Kidney (tissue), 14 donors: Measurements from ENCODE around the gene ZSWIM5. TPM values are rescaled to one million over a fixed set of nuclear protein-coding genes. Genes with fewer than 3 reads are reported as not detected.
"Not testable (repeated sequence)": the region's sequence is repeated elsewhere in the genome, so short reads cannot be mapped to it uniquely, and the experiment has no call there.

Experiments
- DNase-seq, 5 donors: peaks; one replicate each; pipeline ENCODE4 v3.0.0-alpha.2; 2013 to 2020
- FAIRE-seq: peaks from 2 replicates; lab custom pipeline; 2012; peaks lifted over from hg19 to GRCh38; lab: Jason Lieb, UNC
- H3K27ac ChIP-seq, 2 donors: one replicate each; pipeline ENCODE4 v1.7.0; 2013; ENCODE audit warnings: low read depth in 2 of 2, low read length in 2 of 2, inconsistent platforms in 1 of 2
- H3K27me3 ChIP-seq: one replicate; pipeline ENCODE4 v1.7.1; 2013; ENCODE audit warnings: low read length, inconsistent platforms; ENCODE audit not compliant: control insufficient read depth, insufficient read depth
- H3K36me3 ChIP-seq, 3 donors: one replicate each; pipeline versions ENCODE4 v1.7.0 to v1.7.1; 2013; ENCODE audit warnings: low read length in 3 of 3, control low read depth in 1 of 3, inconsistent platforms in 1 of 3; ENCODE audit not compliant: insufficient read depth in 3 of 3, control insufficient read depth in 2 of 3
- H3K4me1 ChIP-seq, 3 donors: one replicate each; pipeline versions ENCODE4 v1.7.0 to v1.7.1; 2013; ENCODE audit warnings: low read length in 3 of 3, inconsistent platforms in 1 of 3, low read depth in 1 of 3; ENCODE audit not compliant: control insufficient read depth in 2 of 3, insufficient read depth in 2 of 3
- H3K4me3 ChIP-seq, 3 donors: one replicate each; pipeline versions ENCODE4 v1.7.0 to v1.8.1; 2013; ENCODE audit warnings: low read length in 3 of 3, control low read depth in 1 of 3, inconsistent platforms in 1 of 3
- H3K9ac ChIP-seq, 3 donors: one replicate each; pipeline versions ENCODE4 v1.7.0 to v1.7.1; 2013; ENCODE audit warnings: low read length in 3 of 3, control low read depth in 1 of 3, inconsistent platforms in 1 of 3
- H3K9me3 ChIP-seq, 3 donors: one replicate each; pipeline versions ENCODE4 v1.7.0 to v1.7.1; 2013; ENCODE audit warnings: low read length in 3 of 3, control low read depth in 1 of 3, inconsistent platforms in 1 of 3; ENCODE audit not compliant: control insufficient read depth in 2 of 3, insufficient read depth in 1 of 3
- intact Hi-C: fragments of 100-400 bp; cut with DNase I; formaldehyde crosslinking; loops from one replicate; pipeline ENCODE4 v1.11.1; 2022
- polyA plus RNA-seq: library from polyadenylated mRNA; stranded (reverse); fragments of 350-450 nt; fragmentation: Illumina TruSeq; extraction: RNeasy Lipid Tissue Mini Kit (QIAGEN cat#74804); gene quantifications from one replicate; pipeline ENCODE4 v1.2.3, GENCODE V29; 2014; ENCODE audit warnings: low read depth, low replicate concordance; ENCODE audit not compliant: insufficient read depth
- total RNA-seq: library from RNA; stranded (reverse); fragmentation: NEBNext Ultra II Directional; extraction: Animal tissue kit (Norgen Biotek cat#: 25700); gene quantifications from one replicate; pipeline ENCODE4 v1.2.1, GENCODE V29; 2021
- TF ChIP-seq, protein P1 (sequence below): IDR thresholded peaks from 3 replicates; pipeline ENCODE4 v1.5.1; 2012; ENCODE audit warnings: mild to moderate bottlenecking, moderate library complexity, borderline replicate concordance; ENCODE audit not compliant: insufficient read depth; ENCODE audit errors: extremely low read depth
- donor health status: control.
- donor health status: control.
- donor health status: control.
- donor health status: control.
- donor health status: control.
- donor health status: DM: yes; HTN: yes; CAD: no.
- donor health status: Normal renal cell carcinoma (clear cell type).

ZSWIM5 gene
- total and polyA plus RNA-seq, 2 donors from 2014 or later = 1.9 to 4.8 TPM

DNA sequence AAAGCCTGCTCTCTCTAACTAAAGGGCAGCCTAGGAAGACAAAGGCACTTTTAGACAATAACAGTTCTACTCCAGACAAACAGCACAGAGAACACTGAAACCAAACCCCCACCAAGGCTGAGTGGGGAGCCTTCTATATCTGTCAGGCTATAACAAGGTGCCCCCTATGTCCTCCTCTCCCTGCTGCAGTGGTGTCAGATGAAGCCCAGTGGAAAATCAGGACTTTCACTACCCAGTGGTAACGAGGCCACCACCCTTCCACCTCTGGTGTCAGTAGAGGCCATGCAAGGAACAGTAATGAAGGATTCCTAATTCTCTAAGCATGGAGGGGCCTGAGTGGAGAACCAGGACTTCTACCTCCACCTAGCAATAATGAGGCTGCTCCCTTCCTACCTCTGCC, 83.7 kb downstream of the ZSWIM5 start:
- Histone ChIP-seq H3K4me1 (no peaks in the 10 kb centered on the region), H3K27ac (no peak overlapping the region), H3K9ac (no peak overlapping the region), H3K9me3 (no peaks in the 10 kb centered on the region), H3K36me3 (no peaks in the 10 kb centered on the region), H3K27me3 (no peaks in the 10 kb centered on the region), H3K4me3 (no peak overlapping the region)
- FAIRE-seq (no peak), DNase-seq (no peak)
- intact Hi-C loops = no loop called here
- TF ChIP-seq, protein P1, sequence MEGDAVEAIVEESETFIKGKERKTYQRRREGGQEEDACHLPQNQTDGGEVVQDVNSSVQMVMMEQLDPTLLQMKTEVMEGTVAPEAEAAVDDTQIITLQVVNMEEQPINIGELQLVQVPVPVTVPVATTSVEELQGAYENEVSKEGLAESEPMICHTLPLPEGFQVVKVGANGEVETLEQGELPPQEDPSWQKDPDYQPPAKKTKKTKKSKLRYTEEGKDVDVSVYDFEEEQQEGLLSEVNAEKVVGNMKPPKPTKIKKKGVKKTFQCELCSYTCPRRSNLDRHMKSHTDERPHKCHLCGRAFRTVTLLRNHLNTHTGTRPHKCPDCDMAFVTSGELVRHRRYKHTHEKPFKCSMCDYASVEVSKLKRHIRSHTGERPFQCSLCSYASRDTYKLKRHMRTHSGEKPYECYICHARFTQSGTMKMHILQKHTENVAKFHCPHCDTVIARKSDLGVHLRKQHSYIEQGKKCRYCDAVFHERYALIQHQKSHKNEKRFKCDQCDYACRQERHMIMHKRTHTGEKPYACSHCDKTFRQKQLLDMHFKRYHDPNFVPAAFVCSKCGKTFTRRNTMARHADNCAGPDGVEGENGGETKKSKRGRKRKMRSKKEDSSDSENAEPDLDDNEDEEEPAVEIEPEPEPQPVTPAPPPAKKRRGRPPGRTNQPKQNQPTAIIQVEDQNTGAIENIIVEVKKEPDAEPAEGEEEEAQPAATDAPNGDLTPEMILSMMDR = no peak

DNA sequence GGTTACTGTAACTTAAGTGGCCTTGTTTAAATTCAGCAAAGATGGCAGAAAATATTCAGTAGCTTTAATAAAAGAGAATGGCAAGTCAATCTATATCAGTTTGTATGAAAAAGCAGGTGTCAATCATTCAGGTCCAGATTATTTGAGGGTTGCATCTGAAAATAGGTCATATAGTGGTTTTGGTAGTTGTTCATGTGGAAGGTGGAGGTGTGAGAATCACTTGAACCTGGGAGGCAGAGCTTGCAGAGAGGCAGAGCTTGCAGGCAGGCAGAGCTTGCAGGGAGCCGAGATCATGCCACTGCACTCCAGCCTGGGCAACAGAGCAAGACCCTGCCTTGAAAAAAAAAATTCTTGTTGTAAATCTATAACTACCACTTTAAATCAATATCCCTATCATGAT, 88.6 kb downstream of the ZSWIM5 start:
- Histone ChIP-seq H3K4me1 (no peaks in the 10 kb centered on the region), H3K9me3 (no peaks in the 10 kb centered on the region), H3K27ac (no peak overlapping the region), H3K4me3 (no peak overlapping the region), H3K9ac (no peak overlapping the region), H3K36me3 (no peaks in the 10 kb centered on the region), H3K27me3 (no peaks in the 10 kb centered on the region)
- intact Hi-C loops = no loop called here
- FAIRE-seq = no peak
- no peak for DNase-seq
- TF ChIP-seq, protein P1 = no peak

DNA sequence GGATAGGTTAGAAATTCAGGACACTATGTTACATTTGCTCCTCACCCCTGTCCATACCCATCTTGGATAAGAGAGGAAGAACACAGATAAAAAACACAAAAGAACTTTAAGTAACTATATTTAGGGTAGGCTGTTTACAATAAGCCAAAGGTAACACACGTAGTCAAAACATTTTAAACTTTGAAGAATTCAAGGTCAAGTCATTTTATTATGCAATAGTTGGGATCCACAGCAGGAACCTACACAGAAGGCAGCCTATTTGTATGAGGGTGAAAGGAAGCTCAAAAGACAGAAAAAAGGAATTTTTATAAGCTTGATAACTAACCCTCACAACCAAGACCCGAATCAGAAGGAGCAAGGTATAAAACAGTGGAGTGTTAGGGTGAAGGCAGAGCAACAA, 89.6 kb downstream of the ZSWIM5 start:
- Histone ChIP-seq H3K27me3 (no peaks in the 10 kb centered on the region), H3K36me3 (no peaks in the 10 kb centered on the region), H3K9me3 (no peaks in the 10 kb centered on the region), H3K9ac (no peak overlapping the region), H3K4me3 (no peak overlapping the region), H3K4me1 (no peaks in the 10 kb centered on the region), H3K27ac (no peak overlapping the region)
- DNase-seq = no peak
- TF ChIP-seq, protein P1 = no peak
- FAIRE-seq = no peak
- intact Hi-C loops = no loop called here

DNA sequence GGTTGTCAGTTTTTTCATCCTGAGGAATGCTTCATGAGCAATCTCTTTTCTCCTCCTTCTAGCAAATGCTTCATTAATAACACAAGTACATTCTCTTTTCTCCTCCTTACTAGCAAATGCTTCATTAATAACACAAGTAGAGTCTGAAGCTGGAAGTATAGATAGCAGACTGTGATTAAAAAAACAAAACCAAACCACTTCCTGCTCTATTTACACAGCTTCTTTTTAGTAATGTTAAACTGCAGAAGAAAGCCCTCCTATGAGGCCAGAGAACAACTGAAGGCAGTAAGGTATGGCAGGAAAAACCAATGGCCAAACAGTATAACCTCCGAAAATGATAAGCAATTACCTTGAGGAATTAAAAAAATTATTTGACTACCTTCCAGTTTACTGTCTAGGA, 90.1 kb downstream of the ZSWIM5 start:
- no peak overlapping the region for H3K9ac ChIP-seq
- FAIRE-seq (no peak), DNase-seq (no peak)
- H3K36me3 ChIP-seq = no peaks in the 10 kb centered on the region
- no peak overlapping the region for H3K27ac ChIP-seq
- H3K4me1 ChIP-seq = no peaks in the 10 kb centered on the region
- intact Hi-C loops = no loop called here
- H3K9me3 ChIP-seq = no peaks in the 10 kb centered on the region
- TF ChIP-seq, protein P1 = no peak
- no peaks in the 10 kb centered on the region for H3K27me3 ChIP-seq
- no peak overlapping the region for H3K4me3 ChIP-seq

DNA sequence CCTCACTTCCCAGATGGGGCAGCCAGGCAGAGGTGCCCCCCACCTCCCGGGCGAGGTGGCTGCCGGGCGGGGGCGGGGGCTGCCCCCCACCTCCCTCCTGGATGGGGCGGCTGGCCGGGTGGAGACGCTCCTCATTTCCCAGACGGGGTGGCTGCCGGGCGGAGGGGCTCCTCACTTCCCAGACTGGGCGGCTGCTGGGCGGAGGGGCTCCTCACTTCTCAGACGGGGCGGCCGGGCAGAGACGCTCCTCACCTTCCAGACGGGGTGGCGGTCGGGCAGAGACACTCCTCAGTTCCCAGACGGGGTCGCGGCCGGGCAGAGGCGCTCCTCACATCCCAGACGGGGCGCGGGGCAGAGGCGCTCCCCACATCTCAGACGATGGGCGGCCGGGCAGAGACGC, 91.2 kb downstream of the ZSWIM5 start:
- H3K4me1 ChIP-seq, H3K4me3 ChIP-seq, H3K27me3 ChIP-seq, DNase-seq, intact Hi-C loops, H3K9me3 ChIP-seq, H3K27ac ChIP-seq, FAIRE-seq, H3K36me3 ChIP-seq, H3K9ac ChIP-seq: not testable (repeated sequence)
